GM18873 (cell line): Measurements from ENCODE around the gene FNDC7.
"Not testable (repeated sequence)": the region's sequence is repeated elsewhere in the genome, so short reads cannot be mapped to it uniquely, and the experiment has no call there.

Source experiments
- ATAC-seq: cut with Tn5 transposase; IDR thresholded peaks from one replicate; pipeline ENCODE4 v1.9.1; 2021; ENCODE audit warnings: mild to moderate bottlenecking, moderate library complexity, moderate number of reproducible peaks; ENCODE audit not compliant: unreplicated experiment, low FRiP score

FNDC7 gene

DNA sequence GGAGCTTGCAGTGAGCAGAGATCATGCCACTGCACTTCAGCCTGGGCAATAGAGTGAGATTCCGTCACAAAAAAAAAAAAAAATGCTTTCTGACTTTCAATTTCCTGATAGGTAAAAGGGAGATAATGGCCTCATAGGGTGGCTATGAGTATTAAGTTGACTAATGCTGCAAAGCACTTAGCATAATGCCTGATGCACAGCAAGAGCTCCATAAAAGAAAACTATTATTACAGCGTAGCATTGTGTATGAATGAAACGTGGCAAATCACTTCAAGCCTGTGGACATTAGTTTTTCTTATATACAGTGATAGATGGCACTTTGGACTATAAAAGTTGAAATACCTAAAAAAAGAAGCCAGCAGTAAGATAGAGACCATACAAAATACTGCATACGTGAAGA, 16.8 kb downstream of the FNDC7 start:
- ATAC-seq = no peak

DNA sequence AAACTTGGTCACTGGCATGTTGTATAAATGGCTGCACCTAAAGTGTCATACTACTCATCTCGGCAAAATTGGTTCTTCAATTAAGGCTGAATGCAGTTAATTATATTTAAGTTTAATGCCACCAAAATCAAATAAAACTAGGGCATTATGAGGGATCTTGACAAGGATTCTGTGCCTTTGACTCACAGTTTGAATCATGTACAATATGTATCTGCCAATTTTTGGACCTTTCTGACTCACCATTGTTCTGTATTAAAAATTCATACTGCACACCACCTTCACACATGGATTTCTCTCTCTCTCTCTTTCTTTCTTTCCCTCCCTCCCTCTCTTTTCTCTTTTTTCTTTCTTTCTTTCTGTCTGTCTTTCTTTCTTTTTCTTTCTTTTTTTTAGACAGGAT, 19.7 kb downstream of the FNDC7 start:
- no peak for ATAC-seq

DNA sequence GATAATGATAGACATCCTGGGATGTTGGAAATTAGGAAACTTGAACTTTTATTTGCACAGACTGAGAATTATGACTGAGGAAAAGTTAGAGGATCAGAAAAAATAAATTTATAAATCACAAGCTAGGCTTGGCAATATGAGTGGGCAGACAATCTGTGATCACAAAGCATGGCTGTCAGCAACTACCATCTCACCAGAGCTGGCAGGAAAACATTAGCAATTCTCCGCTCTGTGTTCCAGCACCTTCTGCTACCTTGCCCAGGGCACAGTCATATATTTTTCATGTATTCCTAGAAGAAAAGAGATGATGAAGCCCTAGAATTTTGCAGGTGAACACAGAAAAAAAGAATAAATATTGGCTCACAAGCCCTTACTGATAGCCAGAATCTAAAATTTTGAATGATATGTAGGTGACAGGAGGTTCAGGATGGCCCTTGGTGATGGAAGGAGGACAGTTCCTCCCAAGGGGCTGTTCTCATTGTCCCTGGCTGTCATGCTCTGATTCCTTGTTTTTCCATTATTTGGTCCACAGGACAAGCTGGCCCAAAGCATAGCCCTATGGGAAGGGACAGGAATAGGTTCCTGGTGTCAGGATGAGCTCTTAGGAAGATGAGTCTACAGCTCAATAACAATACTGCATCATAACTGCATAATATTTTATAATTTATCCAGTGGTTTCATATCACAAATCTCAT, 21.6 kb downstream of the FNDC7 start:
- ATAC-seq = no peak

DNA sequence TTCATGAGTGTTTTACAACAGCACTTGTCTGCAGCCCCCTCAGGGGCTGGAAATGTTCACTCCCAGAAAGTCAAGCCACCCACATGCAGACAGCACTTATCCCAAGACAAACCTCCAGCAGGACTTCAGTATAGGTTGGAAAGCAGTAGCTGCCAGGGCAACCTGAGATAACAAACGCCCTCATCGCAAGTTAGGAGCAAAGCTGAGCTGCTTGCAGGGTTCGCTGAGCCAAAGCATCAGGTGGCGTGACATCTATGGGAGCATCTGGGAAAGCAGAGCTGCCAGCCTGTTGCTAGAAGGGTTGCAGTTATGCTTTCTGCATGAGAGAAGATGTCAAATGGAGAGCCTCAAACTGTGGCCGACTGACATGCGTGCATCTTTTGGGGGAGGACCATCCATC, 29.5 kb downstream of the FNDC7 start:
- ATAC-seq = no peak

DNA sequence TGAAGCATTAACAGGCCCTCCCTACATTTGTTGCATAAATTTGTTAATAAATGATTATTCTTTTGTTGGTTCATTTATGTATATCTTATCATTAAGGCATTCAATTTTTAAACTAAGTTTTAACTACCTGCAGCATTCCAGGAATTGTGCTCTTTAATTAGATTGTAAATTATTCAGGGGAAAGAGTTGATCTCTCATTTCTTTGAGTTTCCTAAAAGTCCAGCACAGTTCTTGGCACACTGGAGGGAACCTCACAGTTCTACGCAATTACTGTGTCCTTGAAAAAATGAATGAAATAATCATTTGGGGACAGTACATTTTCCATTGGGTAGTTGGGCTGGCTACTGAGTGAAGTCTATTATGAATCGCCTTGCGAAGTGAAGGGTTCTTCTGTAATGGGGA, 33.3 kb downstream of the FNDC7 start:
- no peak for ATAC-seq

DNA sequence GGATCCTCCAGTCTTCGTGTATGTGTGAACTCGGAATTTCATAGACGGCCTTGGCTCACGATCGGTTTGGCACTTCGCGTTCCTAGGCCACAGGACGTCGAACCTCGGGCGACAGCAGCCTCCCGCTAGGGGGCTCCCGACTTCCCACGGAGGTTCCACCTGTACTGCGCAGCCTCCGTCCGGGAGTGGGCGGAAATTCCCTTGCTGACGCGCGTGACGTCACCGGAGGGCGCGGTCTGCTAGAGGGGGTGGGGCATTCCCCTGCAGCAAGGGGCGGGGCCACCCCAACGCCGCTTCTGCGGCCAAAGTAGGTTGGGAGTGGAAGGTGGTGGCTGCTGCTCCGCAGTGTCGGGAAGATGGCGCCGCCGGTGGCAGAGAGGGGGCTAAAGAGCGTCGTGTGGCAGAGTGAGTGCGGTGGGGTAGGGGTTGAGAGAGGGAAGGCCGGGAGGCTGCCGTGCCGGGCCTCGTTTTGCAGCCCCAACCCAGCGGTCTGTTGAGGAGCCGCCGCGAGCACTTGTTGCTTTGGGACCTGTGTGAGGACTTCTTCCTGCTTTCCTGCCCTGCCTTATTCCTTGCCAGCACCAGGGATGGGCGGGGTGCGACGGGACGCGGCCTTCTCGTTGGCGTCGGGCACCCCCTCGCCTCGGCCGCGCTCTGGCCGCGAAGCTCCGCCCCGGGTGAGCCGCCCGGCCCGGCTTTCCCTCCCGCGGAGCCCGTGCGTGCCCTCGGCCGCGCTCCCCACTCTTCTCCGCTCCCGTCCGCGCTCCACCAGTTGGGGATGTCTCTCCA, 33.9 kb downstream of the FNDC7 start, which contains the start of gene STXBP3:
STXBP3 (plus strand) TSS at position 293 of the 789 bp plus-strand sequence; CDS start at position 357, 64 bp downstream.
- peak; percentile 81 for ATAC-seq

DNA sequence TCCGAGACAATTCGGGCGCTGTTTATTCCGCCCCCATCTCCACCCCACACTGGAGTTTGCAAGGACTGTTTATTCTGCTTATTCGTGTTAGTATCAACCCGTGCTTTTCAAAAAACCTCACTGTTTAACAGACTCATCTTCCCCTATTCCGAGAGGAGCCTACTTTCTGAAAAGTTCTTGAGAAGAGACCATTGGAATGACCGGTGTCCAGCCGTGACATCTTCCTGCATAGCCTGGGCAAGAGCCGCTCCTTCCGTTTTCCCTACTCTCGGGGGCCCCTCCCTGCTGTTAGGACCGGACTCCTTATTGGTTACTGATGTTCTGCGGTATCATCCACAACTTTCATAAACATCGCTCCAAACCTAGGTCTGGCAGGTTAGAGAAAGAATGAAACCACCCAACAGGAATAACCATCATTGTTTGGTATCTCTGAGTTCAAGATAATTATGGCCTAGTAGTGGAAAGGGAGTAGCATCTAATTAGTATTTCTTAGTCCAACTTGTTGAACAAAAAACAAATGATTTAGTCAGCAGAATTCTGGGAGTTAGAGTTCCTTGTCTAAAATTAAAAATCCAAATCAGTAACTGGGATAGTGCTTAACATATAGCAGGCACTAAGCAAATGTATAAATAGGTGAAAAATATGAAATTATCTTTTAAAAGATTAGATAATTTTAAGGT, 34.6 kb downstream of the FNDC7 start:
- ATAC-seq = peak; percentile 22

DNA sequence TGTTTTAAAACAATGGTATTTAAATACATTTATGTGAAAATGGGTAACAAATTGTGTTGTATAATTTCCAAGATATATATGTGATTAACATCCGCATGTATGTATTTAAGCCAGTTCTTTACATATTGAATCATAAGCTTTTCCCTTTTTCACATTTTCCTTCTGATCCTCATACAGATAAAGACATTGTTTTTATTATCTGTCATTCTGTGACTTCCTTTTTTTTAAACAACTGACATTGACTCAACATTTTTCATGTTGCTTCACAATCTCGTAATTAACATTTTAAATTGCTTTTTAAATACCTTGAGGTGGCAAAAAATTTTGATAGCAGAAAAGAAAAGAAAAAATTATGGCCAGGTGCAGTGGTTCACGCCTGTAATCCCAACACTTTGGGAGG, 35.2 kb downstream of the FNDC7 start:
- ATAC-seq = no peak

DNA sequence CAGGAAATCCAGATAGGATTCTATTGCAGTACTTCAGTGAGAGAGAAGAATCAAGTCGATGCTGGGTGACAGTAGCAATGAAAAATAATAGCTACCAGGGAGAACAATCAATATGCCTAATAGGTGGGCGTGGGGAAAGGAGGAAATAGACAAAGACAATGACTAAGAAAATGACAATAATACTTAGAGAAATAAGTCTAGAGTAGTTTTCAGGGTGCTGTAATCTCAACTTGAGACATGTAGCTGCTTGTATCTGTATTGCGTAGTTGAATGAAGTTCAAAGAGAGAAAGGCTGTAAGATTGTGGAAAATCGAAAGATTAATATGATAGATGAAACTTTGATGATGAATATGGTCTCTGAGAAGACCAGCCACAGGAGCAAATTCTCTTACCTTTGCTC, 36.4 kb downstream of the FNDC7 start:
- no peak for ATAC-seq

DNA sequence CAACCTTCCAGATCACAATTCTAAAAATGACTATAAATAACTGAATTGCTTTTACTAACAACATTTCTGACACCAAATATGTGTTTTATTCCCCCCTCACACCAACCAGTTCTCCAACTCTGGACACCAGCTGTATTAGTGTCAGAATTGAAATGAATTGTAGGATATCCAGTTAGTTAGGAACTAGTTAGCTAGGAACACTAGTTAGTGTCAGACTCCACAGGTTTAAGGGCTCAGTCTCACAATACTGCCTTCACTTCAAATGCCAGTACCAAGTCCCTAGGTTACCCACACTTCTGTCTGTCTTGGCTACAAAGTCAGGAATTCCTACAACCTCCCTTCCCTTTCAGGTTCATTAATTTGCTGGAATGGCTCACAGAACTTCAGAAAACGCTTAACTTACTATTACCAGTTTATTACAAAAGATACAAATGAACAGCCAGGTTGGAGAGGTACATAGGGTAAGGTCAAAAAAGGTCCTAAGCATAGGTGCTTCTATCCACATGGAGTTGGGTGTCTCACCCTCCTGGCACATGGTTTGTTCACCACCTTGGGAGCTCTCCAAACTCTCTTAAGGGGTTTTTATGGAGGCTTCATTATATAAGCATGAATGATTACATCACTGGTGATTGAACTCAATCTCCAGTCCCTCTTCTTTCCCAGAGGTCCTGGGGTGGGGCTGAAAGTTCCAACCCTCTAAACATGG, 37.9 kb downstream of the FNDC7 start:
- ATAC-seq = no peak

DNA sequence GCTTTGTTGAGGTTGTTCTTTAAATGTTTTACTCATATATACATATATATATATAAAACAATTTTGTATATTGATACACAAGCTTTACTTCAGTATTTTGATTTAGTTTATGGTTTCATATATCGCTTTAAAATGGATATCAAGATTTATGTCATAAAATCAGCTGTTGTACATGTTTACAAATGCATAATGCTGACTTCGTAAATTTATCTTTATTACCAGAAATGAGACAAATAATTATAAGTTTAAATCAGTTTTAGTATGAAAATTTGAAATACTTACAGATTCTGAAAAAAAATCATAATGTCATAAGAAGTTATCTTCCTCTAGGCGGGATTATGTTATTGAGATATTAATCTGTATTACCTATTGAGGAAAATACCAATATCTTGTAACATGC, 40.7 kb downstream of the FNDC7 start:
- no peak for ATAC-seq

DNA sequence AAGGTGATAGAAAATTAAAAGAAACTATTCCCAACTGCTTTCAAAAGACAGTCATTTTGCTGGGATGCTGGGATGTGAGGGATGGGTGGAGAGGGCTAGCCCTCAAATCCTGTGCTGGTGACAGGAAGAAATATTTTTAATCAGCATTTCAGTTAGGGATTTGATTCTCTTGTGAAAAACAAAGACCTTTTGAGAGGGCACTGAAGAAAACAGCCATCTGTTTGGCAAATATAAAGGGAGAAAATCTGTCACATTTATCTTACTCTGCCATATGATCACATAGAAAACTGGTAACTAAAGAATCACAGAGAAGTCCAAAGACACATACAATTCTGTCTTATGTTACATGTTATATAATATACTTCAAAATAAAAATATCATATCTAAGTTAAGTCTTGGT, 46.1 kb downstream of the FNDC7 start:
- no peak for ATAC-seq

DNA sequence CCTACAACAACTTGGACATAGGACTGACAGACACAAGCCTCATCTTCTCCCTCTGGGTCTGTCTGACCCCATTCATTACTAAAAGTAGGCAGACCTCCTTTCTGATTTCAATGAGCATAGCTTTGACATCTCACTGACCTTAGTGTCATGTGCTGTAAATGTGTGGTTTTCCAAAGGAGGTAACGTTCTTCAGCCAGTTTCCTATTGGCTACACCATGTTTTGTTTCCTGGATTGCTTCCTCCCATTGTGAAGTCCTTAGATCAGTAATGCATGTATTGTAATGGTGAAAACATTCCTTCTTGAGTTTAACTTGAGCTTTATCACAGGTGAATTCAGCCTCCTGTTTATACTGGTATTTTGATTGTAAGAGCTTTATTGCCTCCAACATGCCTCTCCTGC, 54.4 kb downstream of the FNDC7 start:
- ATAC-seq = no peak

DNA sequence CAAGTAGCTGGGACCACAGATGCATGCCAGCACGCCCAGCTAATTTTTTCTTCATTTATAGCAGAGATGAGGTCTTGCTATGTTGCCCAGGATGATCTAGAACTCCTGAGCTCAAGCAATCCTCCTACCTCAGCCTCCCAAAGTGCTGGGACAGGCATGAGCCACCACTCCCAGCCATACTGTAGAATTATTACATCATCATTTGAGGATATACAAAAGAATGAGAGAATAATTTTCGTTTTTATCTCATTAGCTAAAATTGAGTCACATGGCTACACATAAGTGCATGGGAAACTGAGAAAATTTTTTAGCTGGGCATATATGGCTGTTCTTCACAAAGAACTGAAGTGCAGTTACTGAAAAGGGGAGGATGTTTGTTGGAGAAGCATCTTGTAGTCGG, 55.0 kb downstream of the FNDC7 start:
- ATAC-seq = no peak

DNA sequence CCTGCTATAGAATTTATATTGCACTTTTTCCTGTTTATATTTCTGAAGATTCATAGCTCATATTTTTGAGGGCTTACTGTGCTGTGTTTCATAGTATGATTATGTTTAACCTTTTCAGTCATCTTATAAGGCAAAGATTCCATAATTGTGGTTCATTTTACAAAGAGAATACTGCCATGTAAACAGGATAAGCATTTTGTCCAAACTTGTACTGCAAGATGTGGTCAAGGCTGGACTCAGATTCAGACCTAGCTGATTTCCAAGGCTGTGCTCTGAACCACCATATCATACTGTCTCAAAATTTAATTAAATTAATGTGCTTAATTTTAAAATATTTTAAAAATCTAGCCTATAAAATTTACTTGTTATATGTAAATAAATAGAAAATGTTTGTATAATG, 65.1 kb downstream of the FNDC7 start:
- no peak for ATAC-seq

DNA sequence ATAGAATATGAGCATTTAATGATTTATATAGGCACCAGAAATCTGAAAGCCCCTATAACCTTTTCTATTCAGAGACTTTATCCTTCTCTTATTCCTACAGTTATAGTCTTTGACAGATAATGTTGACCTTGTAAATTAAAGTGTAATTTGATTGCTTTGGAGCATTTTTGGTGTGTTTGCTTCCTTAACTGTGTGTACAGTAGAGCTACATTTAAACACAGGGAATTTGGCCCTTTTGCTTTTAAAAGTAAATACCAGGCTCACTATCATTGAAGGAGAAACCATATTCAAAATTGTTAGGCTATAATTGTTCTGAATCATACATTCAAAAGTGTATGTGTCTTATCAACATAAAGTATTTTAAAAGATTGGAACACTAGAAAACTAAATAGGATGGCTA, 66.7 kb downstream of the FNDC7 start:
- ATAC-seq = no peak

DNA sequence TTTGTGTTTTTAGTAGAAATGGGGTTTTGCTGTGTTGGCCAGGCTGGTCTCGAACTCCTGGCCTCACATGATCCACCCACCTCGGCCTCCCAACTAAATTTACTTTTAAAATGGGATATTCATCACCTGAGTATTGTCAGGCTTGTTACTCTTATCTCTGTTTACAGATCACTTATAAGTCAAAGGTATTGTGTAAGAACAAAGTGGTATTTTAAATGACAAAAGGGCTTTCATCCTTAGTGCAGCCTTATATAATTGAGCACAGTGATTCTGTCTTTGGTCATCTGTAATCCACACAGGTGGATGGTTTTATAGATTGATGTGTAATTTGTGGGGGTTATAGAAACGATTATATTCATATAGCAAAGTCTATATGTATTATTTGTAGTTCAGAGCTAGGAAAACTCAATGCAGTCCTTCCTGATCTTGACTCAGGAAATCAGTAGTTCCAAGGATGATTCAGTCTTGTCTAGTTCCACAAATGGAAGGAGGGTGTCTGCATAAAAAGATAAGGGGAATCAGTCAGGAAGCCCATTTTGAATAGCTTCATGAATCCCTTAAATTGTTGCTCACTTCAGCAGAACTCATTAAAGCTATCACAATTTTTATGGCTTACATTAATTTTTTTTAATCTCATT, 68.3 kb downstream of the FNDC7 start:
- no peak for ATAC-seq

DNA sequence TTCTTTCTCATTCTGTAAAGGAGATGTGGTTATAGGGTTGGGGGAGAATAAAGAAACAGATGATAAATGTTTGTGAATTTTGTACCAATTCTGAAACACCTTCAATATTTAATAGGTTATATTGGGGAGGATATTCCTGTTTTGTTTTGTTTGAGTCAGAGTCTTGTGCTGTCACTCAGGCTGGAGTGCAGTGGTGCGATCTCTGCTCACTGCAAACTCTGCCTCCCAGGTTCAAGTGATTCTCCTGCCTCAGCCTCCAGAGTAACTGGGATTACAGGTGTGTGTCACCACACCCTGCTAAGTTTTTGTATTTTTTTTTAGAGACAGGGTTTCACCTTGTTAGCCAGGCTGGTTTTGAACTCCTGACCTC, 68.9 kb downstream of the FNDC7 start:
- not testable (repeated sequence) for ATAC-seq

DNA sequence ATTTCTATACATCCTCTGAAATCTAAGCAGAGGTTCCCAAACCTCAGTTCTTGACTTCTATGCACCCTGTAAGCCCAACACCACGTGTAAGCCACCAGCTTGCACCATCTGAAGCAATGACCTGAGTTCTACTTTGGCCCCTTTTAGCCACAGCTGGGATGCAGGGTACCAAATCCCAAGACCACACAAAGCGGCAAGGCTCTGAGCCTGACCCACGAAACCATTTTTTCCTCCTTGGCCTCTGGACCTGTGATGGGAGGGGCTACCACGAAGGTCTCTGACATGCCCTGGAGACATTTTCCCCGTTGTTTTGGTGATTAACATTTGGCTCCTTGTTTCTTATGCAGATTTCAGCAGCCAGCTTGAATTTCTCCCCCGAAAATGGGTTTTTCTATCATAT, 72.6 kb downstream of the FNDC7 start:
- no peak for ATAC-seq

DNA sequence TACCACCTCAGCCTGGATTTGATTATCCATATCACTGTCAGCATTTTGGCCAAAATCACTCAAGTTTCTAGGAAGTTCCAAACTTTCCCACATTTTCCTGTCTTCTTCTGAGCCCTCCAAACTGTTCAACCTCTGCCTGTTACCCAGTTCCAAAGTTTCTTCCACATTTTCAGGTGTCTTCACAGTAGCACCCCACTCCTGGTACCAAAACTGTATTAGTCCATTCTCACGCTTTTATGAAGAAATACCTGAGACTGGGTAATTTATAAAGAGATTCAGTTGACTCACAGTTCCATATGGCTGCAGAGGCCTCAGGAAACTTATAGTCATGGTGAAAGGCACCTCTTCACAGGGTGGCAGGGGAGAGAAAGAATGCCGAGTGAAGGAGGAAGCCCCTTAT, 73.2 kb downstream of the FNDC7 start:
- ATAC-seq = no peak
